B cell (primary cell): ENCODE data around the gene ANKRD44. TPM values are rescaled to one million over a fixed set of nuclear protein-coding genes. Genes with fewer than 3 reads are reported as not detected.

ENCODE experiments used
- ATAC-seq: fragments of 200-7000 bp; cut with Tn5 transposase; one replicate; pipeline ENCODE4 v1.10.0; 2021; ENCODE audit warnings: low read depth, mild to moderate bottlenecking, moderate number of reproducible peaks, moderate library complexity
- CTCF ChIA-PET: fragments of 350-600 bp; sonication (Branson Sonifier 250); formaldehyde crosslinking; loops from one replicate; lab custom pipeline; 2021; ENCODE audit warnings: antibody characterized with exemption, inconsistent platforms; lab: Charles Lee
- POLR2A ChIA-PET: fragments of 350-600 bp; sonication (Branson Sonifier 250); formaldehyde crosslinking; loops from one replicate; lab custom pipeline; 2021; ENCODE audit warnings: antibody characterized with exemption; lab: Charles Lee
- DNase-seq: peaks from one replicate; pipeline ENCODE4 v3.0.0; 2013
- H2AFZ ChIP-seq: 2 replicates; pipeline ENCODE4 v1.6.1; 2012; ENCODE audit warnings: mild to moderate bottlenecking, low read depth, low read length; ENCODE audit not compliant: insufficient read depth, poor library complexity, severe bottlenecking
- H3K27ac ChIP-seq, 2 donors: 1 replicate in 1 of 2; 2 replicates in 1 of 2; pipeline ENCODE4 v1.5.1; 2012 to 2013; ENCODE audit warnings: low read length in 2 of 2, mild to moderate bottlenecking in 2 of 2, moderate library complexity in 1 of 2
- H3K27me3 ChIP-seq, 4 experiments: fragments of 200-600 bp in 1 of 4; sonication (generic) in 1 of 4; replicated peaks in 1 of 4; 1 replicate in 2 of 4; 2 replicates in 2 of 4; pipeline versions ENCODE4 v1.6.1 to v1.7.0; 2013 to 2016; ENCODE audit warnings: low read length in 3 of 4, mild to moderate bottlenecking in 2 of 4, mixed read lengths in 1 of 4, moderate library complexity in 1 of 4; ENCODE audit not compliant: insufficient read depth in 4 of 4, control insufficient read depth in 3 of 4; ENCODE audit errors: control extremely low read depth in 1 of 4
- H3K36me3 ChIP-seq, 2 experiments: replicated peaks in 1 of 2; 1 replicate in 1 of 2; 2 replicates in 1 of 2; pipeline versions ENCODE4 v1.6.1 to v1.7.1; 2013; ENCODE audit warnings: low read length in 1 of 2; ENCODE audit not compliant: insufficient read depth in 2 of 2, control insufficient read depth in 1 of 2; ENCODE audit errors: control extremely low read depth in 1 of 2, extremely low read depth in 1 of 2
- H3K4me1 ChIP-seq, 2 donors: fragments of 200-600 bp in 1 of 2; sonication (generic) in 1 of 2; 1 replicate in 1 of 2; 2 replicates in 1 of 2; pipeline versions ENCODE4 v1.5.1 to v1.6.1; 2013 to 2017; ENCODE audit warnings: low read length in 2 of 2; ENCODE audit not compliant: control insufficient read depth in 2 of 2, insufficient read depth in 2 of 2
- H3K4me2 ChIP-seq: replicated peaks from 2 replicates; pipeline ENCODE3; 2012; ENCODE audit warnings: mild to moderate bottlenecking, low read depth, low read length; ENCODE audit not compliant: poor library complexity, severe bottlenecking
- H3K4me3 ChIP-seq, 5 experiments: fragments of 200-600 bp in 1 of 5; sonication (generic) in 1 of 5; 1 replicate in 3 of 5; 2 replicates in 2 of 5; pipeline versions ENCODE4 v1.5.1 to v1.7.0; 2011 to 2016; ENCODE audit warnings: low read length in 4 of 5, mild to moderate bottlenecking in 4 of 5, low read depth in 2 of 5, control low read depth in 1 of 5, moderate library complexity in 1 of 5; ENCODE audit not compliant: insufficient read depth in 1 of 5; ENCODE audit errors: control extremely low read depth in 1 of 5, extremely low read depth in 1 of 5
- H3K79me2 ChIP-seq: fragments of 200-600 bp; sonication (generic); one replicate; pipeline ENCODE4 v1.6.0; 2016; ENCODE audit warnings: low read length; ENCODE audit not compliant: control insufficient read depth, insufficient read depth
- H3K9ac ChIP-seq: fragments of 200-600 bp; sonication (generic); 2 replicates; pipeline ENCODE4 v1.6.1; 2017; ENCODE audit warnings: mild to moderate bottlenecking, low read length, moderate library complexity
- H3K9me3 ChIP-seq, 3 donors: one replicate each; pipeline versions ENCODE4 v1.6.1 to v1.7.1; 2013; ENCODE audit warnings: low read length in 2 of 3; ENCODE audit not compliant: control insufficient read depth in 2 of 3, insufficient read depth in 1 of 3; ENCODE audit errors: control extremely low read depth in 1 of 3
- H4K20me1 ChIP-seq: 2 replicates; pipeline ENCODE4 v1.6.0; 2012; ENCODE audit warnings: mild to moderate bottlenecking, low read length; ENCODE audit not compliant: insufficient read depth, control insufficient read depth, poor library complexity, severe bottlenecking
- H3K27ac Mint-ChIP-seq: one replicate; pipeline ENCODE4 v1.8.0; 2021; ENCODE audit warnings: mixed read lengths
- H3K27me3 Mint-ChIP-seq: one replicate; pipeline ENCODE4 v1.8.0; 2021; ENCODE audit warnings: mixed read lengths
- H3K4me1 Mint-ChIP-seq: one replicate; pipeline ENCODE4 v1.8.0; 2021; ENCODE audit warnings: mixed read lengths
- H3K4me3 Mint-ChIP-seq: one replicate; pipeline ENCODE4 v1.8.0; 2021; ENCODE audit warnings: mixed read lengths
- H3K9me3 Mint-ChIP-seq: one replicate; pipeline ENCODE4 v1.8.0; 2022; ENCODE audit warnings: mixed read lengths; ENCODE audit not compliant: insufficient read depth
- EZH2 ChIP-seq: IDR thresholded peaks from 2 replicates; pipeline ENCODE4 v1.6.1; 2012; ENCODE audit warnings: borderline replicate concordance, low read depth, mild to moderate bottlenecking, moderate library complexity, low read length; ENCODE audit not compliant: insufficient read depth, poor library complexity, severe bottlenecking
- WGBS: methylation state at CpG from one replicate; pipeline ENCODE4 v1.1.5; 2013; ENCODE audit warnings: missing lambda C conversion rate; ENCODE audit not compliant: insufficient coverage; 5-methylcytosine and 5-hydroxymethylcytosine counted together
- intact Hi-C: fragments of 100-400 bp; cut with micrococcal nuclease; formaldehyde crosslinking; loops from one replicate; pipeline ENCODE4 v1.10.0; 2022
- polyA plus RNA-seq: library from polyadenylated mRNA; depleted of rRNA; stranded (reverse); fragments of >200 nt; gene quantifications from 2 replicates; pipeline ENCODE4 v1.2.3, GENCODE V29; 2012
- total RNA-seq, 2 donors: library from RNA; stranded (reverse); fragments of 120-200 nt in 1 of 2; gene quantifications; 1 replicate in 1 of 2; 2 replicates in 1 of 2; pipeline versions ENCODE4 v1.2.3 to v1.2.4, GENCODE V29; 2013 to 2022
- TF ChIP-seq, protein P1 (sequence below): fragments of 200-600 bp; IDR thresholded peaks from one replicate; pipeline ENCODE4 v1.8.0; 2022; ENCODE audit warnings: antibody characterized with exemption, mild to moderate bottlenecking

ANKRD44 gene
- total and polyA plus RNA-seq, 2 donors (not counting 1 experiment from before 2014, with no cell fraction given), result 92.6 to 457 TPM

DNA sequence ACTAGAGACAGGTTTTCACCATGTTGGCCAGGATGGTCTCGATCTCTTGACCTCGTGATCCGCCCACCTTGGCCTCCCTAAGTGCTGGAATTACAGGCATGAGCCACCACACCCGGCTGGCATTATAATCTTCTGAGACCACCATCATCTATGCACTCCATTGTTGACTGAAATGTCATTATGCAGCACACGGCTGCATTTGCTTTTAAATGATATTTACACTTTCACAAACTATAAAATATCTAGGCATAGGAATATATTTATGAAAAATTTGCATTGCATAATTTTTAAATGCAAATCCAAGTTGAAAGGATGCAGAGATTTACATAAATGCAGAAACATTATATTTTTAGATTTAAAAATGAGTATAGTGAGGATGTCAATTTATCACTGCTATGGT lies 30.0 kb upstream of the ANKRD44 start:
- Histone ChIP-seq H3K4me3 (no peak overlapping the region), H3K4me1 (no peaks in the 10 kb centered on the region), H2AFZ (no peak overlapping the region), H3K9me3 (no peaks in the 10 kb centered on the region), H3K4me2 (no peak overlapping the region), H3K79me2 (no peaks in the 10 kb centered on the region), H3K27ac (no peak overlapping the region), H3K9ac (no peak overlapping the region), H3K36me3 (no peaks in the 10 kb centered on the region), H4K20me1 (no peaks in the 10 kb centered on the region), H3K27me3 (no peaks in the 10 kb centered on the region)
- H3K27me3 Mint-ChIP-seq, result peaks cover 4% of the 10 kb centered on the region
- H3K4me3 Mint-ChIP-seq, result no peak overlapping the region
- no peak for TF ChIP-seq EZH2
- TF ChIP-seq, protein P1, sequence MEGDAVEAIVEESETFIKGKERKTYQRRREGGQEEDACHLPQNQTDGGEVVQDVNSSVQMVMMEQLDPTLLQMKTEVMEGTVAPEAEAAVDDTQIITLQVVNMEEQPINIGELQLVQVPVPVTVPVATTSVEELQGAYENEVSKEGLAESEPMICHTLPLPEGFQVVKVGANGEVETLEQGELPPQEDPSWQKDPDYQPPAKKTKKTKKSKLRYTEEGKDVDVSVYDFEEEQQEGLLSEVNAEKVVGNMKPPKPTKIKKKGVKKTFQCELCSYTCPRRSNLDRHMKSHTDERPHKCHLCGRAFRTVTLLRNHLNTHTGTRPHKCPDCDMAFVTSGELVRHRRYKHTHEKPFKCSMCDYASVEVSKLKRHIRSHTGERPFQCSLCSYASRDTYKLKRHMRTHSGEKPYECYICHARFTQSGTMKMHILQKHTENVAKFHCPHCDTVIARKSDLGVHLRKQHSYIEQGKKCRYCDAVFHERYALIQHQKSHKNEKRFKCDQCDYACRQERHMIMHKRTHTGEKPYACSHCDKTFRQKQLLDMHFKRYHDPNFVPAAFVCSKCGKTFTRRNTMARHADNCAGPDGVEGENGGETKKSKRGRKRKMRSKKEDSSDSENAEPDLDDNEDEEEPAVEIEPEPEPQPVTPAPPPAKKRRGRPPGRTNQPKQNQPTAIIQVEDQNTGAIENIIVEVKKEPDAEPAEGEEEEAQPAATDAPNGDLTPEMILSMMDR, result no peak
- ATAC-seq, result no peak
- H3K27ac Mint-ChIP-seq, result no peak overlapping the region
- intact Hi-C loops, result no loop called here
- no peak for DNase-seq
- CTCF ChIA-PET, result no interaction called here
- H3K4me1 Mint-ChIP-seq, result no peaks in the 10 kb centered on the region
- POLR2A ChIA-PET, result no interaction called here
- no peaks in the 10 kb centered on the region for H3K9me3 Mint-ChIP-seq
- 100% methylated on average over 4 of the region's 5 CpGs for WGBS

DNA sequence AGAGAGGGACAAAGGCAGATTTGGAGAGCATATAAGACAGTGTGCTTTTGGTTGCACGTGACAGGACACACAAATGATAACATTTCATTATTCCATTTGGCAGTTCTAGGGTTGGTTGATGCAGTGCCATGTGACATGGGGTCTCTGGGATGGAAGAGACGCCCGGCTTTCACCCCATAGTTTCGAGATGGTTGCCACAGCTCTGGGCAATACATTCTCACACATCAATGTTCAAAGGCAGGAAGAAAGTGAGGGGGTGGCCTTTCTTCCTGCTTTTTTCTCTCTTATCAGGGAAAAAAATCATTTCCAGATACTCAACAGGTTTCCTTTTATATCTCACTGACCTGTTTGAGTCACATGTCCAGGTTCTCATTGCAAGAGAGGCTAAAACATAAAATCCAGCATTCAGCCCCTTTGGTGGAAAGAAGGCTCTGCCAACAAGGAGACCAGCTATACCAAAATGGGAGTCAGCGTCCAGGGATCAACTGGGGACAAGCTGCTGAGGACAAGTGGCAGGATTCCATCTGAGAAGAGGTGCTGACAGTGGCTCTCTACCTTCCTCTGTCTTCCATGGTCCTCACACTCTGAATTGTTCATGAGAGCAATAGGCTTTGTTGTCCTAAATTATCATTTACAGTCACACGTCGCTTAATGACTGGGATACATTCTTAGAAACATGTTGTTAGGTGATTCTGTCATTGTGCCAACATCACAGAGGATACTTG lies 29.1 kb upstream of the ANKRD44 start:
- no peaks in the 10 kb centered on the region for H4K20me1 ChIP-seq
- POLR2A ChIA-PET, result interaction anchor here (0.7 kb wide), 1 partner anchor 8 kb away, joined by 3 read pairs; no protein-coding TSS in a partner anchor
- no peak overlapping the region for H3K27ac Mint-ChIP-seq
- H3K4me2 ChIP-seq, result no peak overlapping the region
- no peaks in the 10 kb centered on the region for H3K4me1 Mint-ChIP-seq
- H3K27me3 ChIP-seq, result no peaks in the 10 kb centered on the region
- H3K79me2 ChIP-seq, result no peaks in the 10 kb centered on the region
- DNase-seq (no peak), ATAC-seq (no peak)
- no peak overlapping the region for H3K9ac ChIP-seq
- no peak for TF ChIP-seq EZH2
- TF ChIP-seq, protein P1, result no peak
- no peaks in the 10 kb centered on the region for H3K9me3 Mint-ChIP-seq
- H3K36me3 ChIP-seq, result no peaks in the 10 kb centered on the region
- no peak overlapping the region for H3K27ac ChIP-seq
- WGBS, result 73% methylated on average over 2 of the region's 7 CpGs
- intact Hi-C loops, result no loop called here
- peaks cover 4% of the 10 kb centered on the region for H3K27me3 Mint-ChIP-seq
- no peaks in the 10 kb centered on the region for H3K4me1 ChIP-seq
- no peak overlapping the region for H3K4me3 Mint-ChIP-seq
- no peak overlapping the region for H2AFZ ChIP-seq
- no peak overlapping the region for H3K4me3 ChIP-seq
- H3K9me3 ChIP-seq, result no peaks in the 10 kb centered on the region
- CTCF ChIA-PET, result no interaction called here
